D721Med (cell line): Measurements from ENCODE around the gene USP22.
"Not testable (repeated sequence)": the region's sequence is repeated elsewhere in the genome, so short reads cannot be mapped to it uniquely, and the experiment has no call there.

Experiments used
- DNase-seq: peaks from one replicate; pipeline ENCODE4 v3.0.0; 2011; ENCODE audit warnings: low spot score; ENCODE audit not compliant: insufficient read length
- FAIRE-seq: peaks from 2 replicates; lab custom pipeline; 2011; peaks lifted over from hg19 to GRCh38; lab: Jason Lieb, UNC
- TF ChIP-seq, protein P1 (sequence below): IDR thresholded peaks from 2 replicates; pipeline ENCODE4 v1.5.1; 2012; ENCODE audit warnings: mild to moderate bottlenecking, control low read depth; ENCODE audit not compliant: insufficient read depth; ENCODE audit errors: missing control alignments

The USP22 gene

DNA sequence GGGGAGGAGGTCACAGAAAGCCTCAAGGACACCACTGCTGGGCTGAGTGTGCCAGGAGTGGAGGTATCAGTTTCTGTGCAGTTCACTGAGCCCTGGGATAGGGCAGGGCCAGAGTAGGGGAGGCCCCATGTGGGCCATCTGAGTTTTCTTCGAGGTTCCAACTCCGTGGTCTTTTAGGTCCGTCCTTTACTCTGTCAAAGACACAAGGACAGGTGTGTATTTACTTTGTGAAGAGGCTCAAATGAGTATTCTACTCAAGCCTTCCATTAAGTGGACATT lies 59.5 kb downstream of the USP22 start:
- FAIRE-seq (no peak), DNase-seq (no peak)
- TF ChIP-seq, protein P1, sequence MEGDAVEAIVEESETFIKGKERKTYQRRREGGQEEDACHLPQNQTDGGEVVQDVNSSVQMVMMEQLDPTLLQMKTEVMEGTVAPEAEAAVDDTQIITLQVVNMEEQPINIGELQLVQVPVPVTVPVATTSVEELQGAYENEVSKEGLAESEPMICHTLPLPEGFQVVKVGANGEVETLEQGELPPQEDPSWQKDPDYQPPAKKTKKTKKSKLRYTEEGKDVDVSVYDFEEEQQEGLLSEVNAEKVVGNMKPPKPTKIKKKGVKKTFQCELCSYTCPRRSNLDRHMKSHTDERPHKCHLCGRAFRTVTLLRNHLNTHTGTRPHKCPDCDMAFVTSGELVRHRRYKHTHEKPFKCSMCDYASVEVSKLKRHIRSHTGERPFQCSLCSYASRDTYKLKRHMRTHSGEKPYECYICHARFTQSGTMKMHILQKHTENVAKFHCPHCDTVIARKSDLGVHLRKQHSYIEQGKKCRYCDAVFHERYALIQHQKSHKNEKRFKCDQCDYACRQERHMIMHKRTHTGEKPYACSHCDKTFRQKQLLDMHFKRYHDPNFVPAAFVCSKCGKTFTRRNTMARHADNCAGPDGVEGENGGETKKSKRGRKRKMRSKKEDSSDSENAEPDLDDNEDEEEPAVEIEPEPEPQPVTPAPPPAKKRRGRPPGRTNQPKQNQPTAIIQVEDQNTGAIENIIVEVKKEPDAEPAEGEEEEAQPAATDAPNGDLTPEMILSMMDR, result no peak

DNA sequence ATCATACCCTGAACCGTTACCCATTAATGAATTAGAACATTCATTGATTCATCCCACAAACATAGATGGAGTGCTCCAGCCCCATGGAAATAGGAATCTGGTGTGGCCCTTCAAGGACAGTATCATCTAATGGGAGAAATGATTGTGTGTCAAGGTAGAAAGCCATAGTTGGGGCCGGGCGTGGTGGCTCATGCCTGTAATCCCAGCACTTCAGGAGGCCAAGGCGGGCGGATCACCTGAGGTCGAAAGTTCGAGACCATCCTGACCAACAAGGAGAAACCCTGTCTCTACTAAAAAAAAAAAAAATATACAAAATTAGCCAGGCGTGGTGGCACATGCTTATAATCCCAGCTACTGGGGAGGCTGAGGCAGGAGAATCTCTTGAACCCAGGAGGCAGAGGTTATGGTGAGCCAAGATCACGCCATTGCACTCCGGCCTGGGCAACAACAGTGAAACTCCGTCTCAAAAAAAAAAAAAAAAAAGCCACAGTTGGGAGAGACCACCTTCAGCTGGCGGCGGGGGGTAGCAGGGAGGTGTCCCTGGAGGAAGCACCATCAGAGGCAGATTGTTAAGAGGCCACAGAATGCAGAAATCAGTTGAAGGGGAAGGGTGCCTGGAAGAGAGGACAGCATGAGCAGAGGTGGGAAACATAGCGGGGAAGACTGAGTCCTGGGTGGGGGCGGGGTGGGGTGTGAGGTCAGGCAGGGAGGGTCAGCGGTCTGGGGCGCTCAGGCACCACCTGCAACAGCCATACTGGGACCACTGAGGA lies 60.0 kb downstream of the USP22 start:
- TF ChIP-seq, protein P1, result no peak
- FAIRE-seq, result no peak

DNA sequence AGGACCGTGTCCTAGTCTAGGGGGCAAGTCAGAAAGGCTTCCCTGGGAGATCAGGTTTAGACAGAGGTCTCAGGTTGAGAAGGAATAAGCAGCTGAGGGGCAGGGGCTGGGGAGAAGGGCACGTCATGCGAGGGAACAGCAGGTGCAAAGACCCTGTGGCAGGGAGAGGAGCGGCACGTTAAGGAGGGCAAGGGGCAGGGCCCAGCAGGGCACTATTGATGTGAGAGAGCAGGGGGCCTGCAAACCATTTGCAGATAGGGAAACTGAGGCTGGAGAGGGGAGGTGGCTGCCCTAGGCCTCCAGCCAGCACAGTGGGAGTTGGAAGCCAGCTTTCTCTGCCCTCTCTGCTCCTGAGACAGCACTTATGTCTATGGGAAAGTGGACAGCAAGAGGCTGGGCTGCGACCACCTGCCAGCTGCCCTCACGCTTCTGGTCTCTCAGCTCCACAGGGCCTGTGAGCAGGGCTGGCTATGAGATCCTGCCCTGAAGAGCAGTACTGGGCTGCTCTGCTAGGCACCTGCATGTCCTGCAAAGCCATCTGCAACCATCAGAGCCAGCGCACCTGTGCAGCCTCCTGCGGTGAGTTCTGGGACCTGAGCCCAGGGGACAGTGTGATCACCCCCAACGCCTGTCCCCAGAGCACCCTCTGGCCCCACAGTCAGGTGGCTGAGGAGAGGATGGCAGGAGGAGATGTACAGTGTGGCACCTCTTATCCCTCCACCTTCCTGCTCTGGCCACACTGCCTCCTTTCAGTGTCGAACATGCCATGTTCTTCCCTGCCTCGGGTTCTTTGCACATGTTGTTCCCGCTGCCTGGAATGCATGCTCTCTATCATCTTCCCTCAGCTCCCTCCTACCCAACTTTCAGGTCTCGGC lies 61.5 kb downstream of the USP22 start:
- TF ChIP-seq, protein P1, result no peak
- DNase-seq (no peak), FAIRE-seq (no peak)

More for the DNA sequence above, 60.0 kb downstream of the USP22 start:
- no peak for DNase-seq

DNA sequence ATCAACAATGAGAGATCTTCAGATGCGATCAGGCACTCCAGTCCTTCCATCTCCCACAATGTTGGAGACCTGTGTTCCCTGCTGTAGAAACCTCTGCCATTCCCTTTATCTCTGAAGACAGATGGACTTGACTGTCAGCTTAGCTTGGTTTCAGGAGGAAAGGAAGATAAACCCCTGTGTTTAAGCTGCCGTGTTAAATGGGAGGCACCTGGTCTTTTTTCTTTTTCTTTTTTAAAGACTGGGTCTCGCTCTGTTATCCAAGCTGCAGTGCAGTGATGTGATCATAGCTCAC lies 63.1 kb downstream of the USP22 start:
- no peak for DNase-seq
- no peak for FAIRE-seq
- TF ChIP-seq, protein P1, result no peak

DNA sequence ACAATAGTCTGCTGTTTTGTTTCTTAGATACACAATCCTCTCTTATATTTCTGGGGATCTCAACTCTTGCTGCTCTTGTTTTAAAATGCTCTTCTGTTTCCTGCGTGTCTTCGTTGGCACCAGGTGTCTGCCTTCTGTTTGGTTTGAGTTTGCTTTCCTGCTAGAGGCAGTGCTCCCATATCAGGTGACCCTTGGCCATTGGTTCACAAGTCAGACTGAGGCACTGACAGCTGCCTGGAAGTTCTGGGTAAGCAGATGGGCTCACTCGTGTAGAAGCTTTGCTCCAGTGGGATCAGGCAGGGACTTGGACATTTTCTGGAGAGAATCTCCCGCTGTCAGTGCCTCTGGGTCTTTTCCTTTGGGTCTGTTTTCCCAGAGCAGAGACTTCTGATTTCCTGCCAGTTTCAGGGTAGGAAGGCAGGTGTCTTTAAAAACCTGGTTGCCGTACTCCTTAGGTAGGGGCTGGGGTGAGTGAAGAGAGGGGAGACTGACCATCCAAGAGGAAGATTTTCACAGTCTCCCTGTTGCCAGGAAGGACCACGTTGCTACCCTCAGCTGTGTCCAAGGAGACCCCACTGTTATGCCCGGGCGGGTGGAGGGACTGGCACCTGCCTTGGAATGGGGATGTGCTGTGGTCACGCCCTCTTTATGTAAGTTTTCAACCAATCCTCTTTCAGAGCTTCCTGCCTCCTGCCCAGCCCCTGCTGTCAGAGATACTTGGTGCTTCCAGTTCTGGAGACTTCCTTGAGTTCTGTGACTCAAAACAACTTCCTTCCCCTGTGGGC lies 63.6 kb downstream of the USP22 start:
- FAIRE-seq, DNase-seq: not testable (repeated sequence)

DNA sequence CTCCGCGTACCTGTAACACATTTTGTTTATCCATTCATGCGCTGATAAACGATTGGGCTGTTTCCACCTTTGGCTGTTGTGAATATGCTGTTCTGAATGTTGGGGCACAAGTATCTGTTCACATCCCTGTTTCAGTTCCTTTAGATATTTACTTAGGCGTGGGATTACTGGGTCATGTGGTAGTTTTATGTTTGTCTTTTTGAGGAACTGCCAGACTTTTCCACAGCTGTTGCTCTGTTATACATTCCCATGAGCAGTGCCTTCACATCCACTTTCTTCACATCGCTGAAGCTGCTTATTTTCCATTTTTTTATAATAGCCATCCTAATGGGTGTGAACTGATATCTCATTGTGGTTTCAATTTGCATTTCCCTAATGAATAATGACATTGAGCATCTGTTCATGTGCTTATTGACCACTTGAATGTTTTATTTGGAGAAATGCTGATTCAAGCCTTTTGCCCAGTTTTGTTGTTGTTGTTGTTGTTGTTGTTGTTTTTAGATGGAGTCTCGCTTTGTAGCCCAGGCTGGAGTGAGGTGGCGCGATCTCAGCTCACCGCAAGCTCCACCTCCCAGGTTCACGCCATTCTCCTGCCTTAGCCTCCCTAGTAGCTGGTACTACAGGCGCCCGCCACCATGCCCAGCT lies 65.1 kb downstream of the USP22 start:
- not testable (repeated sequence) for DNase-seq, FAIRE-seq

DNA sequence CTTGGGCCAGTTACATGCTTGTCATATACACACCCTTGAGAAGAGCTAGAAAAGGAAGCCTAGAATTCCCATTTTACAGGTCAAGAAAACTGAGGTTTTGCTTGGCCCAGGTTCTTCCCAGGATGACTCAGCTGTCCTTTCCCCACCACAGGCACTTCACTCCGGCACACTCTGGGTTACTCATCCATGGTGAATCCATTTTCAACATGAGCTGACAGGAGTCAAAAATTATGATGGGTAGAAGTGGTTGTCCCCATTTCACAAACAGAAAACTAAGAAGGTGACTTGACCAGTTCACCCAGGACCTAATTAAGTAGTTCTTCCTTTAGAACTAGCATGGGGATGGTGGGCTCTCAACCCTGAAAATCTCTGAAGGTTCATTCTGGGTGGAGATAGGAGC lies 67.2 kb downstream of the USP22 start:
- no peak for FAIRE-seq

More for the DNA sequence above, 67.2 kb downstream of the USP22 start:
- TF ChIP-seq, protein P1, result no peak
- DNase-seq, result no peak
